Stimulated activated naive B cell treated with anti-CD40 and anti-IgM and Interleukin-4, amounts not matched to agents 10 μg/mL and 1 μg/mL and 100 μg/mL, for 72 hours (primary cell): ENCODE data around the gene PTGER4.
A peak's percentile ranks its signal among the peaks of the same experiment; 100 is the strongest.

ENCODE experiments used
- ATAC-seq, 2 donors: fragments of 150-1000 bp; cut with Tn5 transposase; replicated peaks; 2 replicates each; pipeline ENCODE4 v1.10.0; 2021; ENCODE audit warnings: moderate library complexity in 1 of 2
- DNase-seq: peaks from one replicate; pipeline ENCODE4 v3.0.0; 2021
- H3K27ac Mint-ChIP-seq: one replicate; pipeline ENCODE4 v1.8.0; 2022; ENCODE audit warnings: mild to moderate bottlenecking, mixed read lengths
- H3K27me3 Mint-ChIP-seq, 2 donors: one replicate each; pipeline ENCODE4 v1.8.0; 2022; ENCODE audit warnings: mixed read lengths in 2 of 2
- H3K36me3 Mint-ChIP-seq, 2 donors: one replicate each; pipeline ENCODE4 v1.8.0; 2022; ENCODE audit warnings: mixed read lengths in 2 of 2, mild to moderate bottlenecking in 1 of 2
- H3K4me1 Mint-ChIP-seq, 2 donors: one replicate each; pipeline ENCODE4 v1.8.0; 2022; ENCODE audit warnings: mixed read lengths in 2 of 2, mild to moderate bottlenecking in 1 of 2
- H3K4me3 Mint-ChIP-seq, 2 donors: one replicate each; pipeline ENCODE4 v1.8.0; 2022; ENCODE audit warnings: mild to moderate bottlenecking in 2 of 2, mixed read lengths in 2 of 2, moderate library complexity in 1 of 2
- H3K9me3 Mint-ChIP-seq, 2 donors: one replicate each; pipeline ENCODE4 v1.8.0; 2022; ENCODE audit warnings: mixed read lengths in 2 of 2, mild to moderate bottlenecking in 1 of 2

PTGER4 gene

GRCh38 chr5:40733879-40734563 lies 54.3 kb downstream of the PTGER4 start:
- H3K36me3 Mint-ChIP-seq: peaks cover 10 to 21% of the 10 kb centered on the region in 2 donors
- no peak overlapping the region for H3K27ac Mint-ChIP-seq
- ATAC-seq (no peak), DNase-seq (no peak)
- H3K4me1 Mint-ChIP-seq: peaks cover 15 to 35% of the 10 kb centered on the region in 2 donors
- H3K9me3 Mint-ChIP-seq: no peaks in the 10 kb centered on the region
- H3K4me3 Mint-ChIP-seq: no peak overlapping the region
- H3K27me3 Mint-ChIP-seq: no peaks in the 10 kb centered on the region

GRCh38 chr5:40734986-40735385 lies 55.3 kb downstream of the PTGER4 start:
- H3K4me3 Mint-ChIP-seq: no peak overlapping the region
- no peak for ATAC-seq
- peaks cover 15 to 35% of the 10 kb centered on the region in 2 donors for H3K4me1 Mint-ChIP-seq
- no peak overlapping the region for H3K27ac Mint-ChIP-seq
- H3K9me3 Mint-ChIP-seq: peaks cover 3% of the 10 kb centered on the region in 2 donors
- peaks cover 15 to 26% of the 10 kb centered on the region in 2 donors for H3K36me3 Mint-ChIP-seq
- DNase-seq: no peak
- H3K27me3 Mint-ChIP-seq: no peaks in the 10 kb centered on the region

GRCh38 chr5:40735609-40736008 lies 55.9 kb downstream of the PTGER4 start:
- H3K36me3 Mint-ChIP-seq: peaks cover 15 to 27% of the 10 kb centered on the region in 2 donors
- peaks cover 15 to 35% of the 10 kb centered on the region in 2 donors for H3K4me1 Mint-ChIP-seq
- no peaks in the 10 kb centered on the region for H3K27me3 Mint-ChIP-seq
- DNase-seq: no peak
- ATAC-seq: no peak
- H3K9me3 Mint-ChIP-seq: peaks cover 3 to 6% of the 10 kb centered on the region in 2 donors
- no peak overlapping the region for H3K27ac Mint-ChIP-seq
- no peak overlapping the region for H3K4me3 Mint-ChIP-seq

- no peak for DNase-seq
- no peaks in the 10 kb centered on the region for H3K27me3 Mint-ChIP-seq
Observed at GRCh38 chr5:40736103-40736875, 56.6 kb downstream of the PTGER4 start.

GRCh38 chr5:40738502-40738901 lies 58.8 kb downstream of the PTGER4 start:
- Mint-ChIP-seq H3K9me3 (peaks cover 5 to 10% of the 10 kb centered on the region in 2 donors), H3K27me3 (no peaks in the 10 kb centered on the region), H3K27ac (no peak overlapping the region), H3K4me1 (peaks cover 18 to 26% of the 10 kb centered on the region in 2 donors), H3K36me3 (peaks cover 30 to 37% of the 10 kb centered on the region in 2 donors), H3K4me3 (no peak overlapping the region)
- DNase-seq (no peak), ATAC-seq (no peak)

More at GRCh38 chr5:40736103-40736875, 56.6 kb downstream of the PTGER4 start:
- peak; percentile 57 to 68 for ATAC-seq
- H3K36me3 Mint-ChIP-seq: peaks cover 22 to 32% of the 10 kb centered on the region in 2 donors
- H3K4me3 Mint-ChIP-seq: no peak overlapping the region
- peaks cover 5 to 10% of the 10 kb centered on the region in 2 donors for H3K9me3 Mint-ChIP-seq
- H3K27ac Mint-ChIP-seq: no peak overlapping the region
- peaks cover 15 to 32% of the 10 kb centered on the region in 2 donors for H3K4me1 Mint-ChIP-seq
